HEK293 (cell line): ENCODE data around the gene LAMA1.
A peak's percentile ranks its signal among the peaks of the same experiment; 100 is the strongest.

Experiments
- CTCF ChIP-seq: fragments of 450-650 bp; formaldehyde crosslinking; IDR thresholded peaks from 2 replicates; pipeline ENCODE4 v1.5.1; 2016; ENCODE audit warnings: missing biosample characterization, missing genetic modification characterization
- ELK4 ChIP-seq: IDR thresholded peaks from 2 replicates; pipeline ENCODE4 v1.6.1; 2011; ENCODE audit warnings: mild to moderate bottlenecking, low read depth, low read length, borderline replicate concordance
- TSHZ1 ChIP-seq: fragments of 450-650 bp; formaldehyde crosslinking; IDR thresholded peaks from 2 replicates; pipeline ENCODE4 v1.5.1; 2016; ENCODE audit warnings: missing biosample characterization, missing genetic modification characterization, borderline replicate concordance
- YY1 ChIP-seq: fragments of 450-650 bp; formaldehyde crosslinking; IDR thresholded peaks from 2 replicates; pipeline ENCODE4 v1.5.1; 2018; ENCODE audit warnings: missing biosample characterization, missing genetic modification characterization
- ZBTB20 ChIP-seq: fragments of 450-650 bp; formaldehyde crosslinking; IDR thresholded peaks from 2 replicates; pipeline ENCODE4 v1.5.1; 2016; ENCODE audit warnings: missing biosample characterization, missing genetic modification characterization
- ZFP41 ChIP-seq: fragments of 450-650 bp; formaldehyde crosslinking; IDR thresholded peaks from 2 replicates; pipeline ENCODE4 v1.5.1; 2016; ENCODE audit warnings: missing biosample characterization, missing genetic modification characterization, borderline replicate concordance
- ZNF302 ChIP-seq: fragments of 450-650 bp; formaldehyde crosslinking; IDR thresholded peaks from 2 replicates; pipeline ENCODE4 v1.5.1; 2016; ENCODE audit warnings: missing biosample characterization, missing genetic modification characterization, low read depth
- ZNF549 ChIP-seq: fragments of 450-650 bp; IDR thresholded peaks from 2 replicates; pipeline ENCODE4 v1.5.1; 2018; ENCODE audit warnings: missing biosample characterization, missing genetic modification characterization, mild to moderate bottlenecking, inconsistent platforms, moderate library complexity
- TF ChIP-seq, protein P1 (sequence below): fragments of 450-650 bp; formaldehyde crosslinking; IDR thresholded peaks from 2 replicates; pipeline ENCODE4 v1.5.1; 2017; ENCODE audit warnings: missing biosample characterization, missing genetic modification characterization

GRCh38 chr18:7038330-7038851, 79.2 kb downstream of the LAMA1 start:
- TF ChIP-seq TSHZ1 (tag by site-specific recombination) (no peak), CTCF (tag by site-specific recombination) (peak; percentile 60; the same call in 1 of the 2 replicates), ZBTB20 (tag by site-specific recombination) (no peak), ZNF302 (tag by site-specific recombination) (no peak), ZNF549 (tag by site-specific recombination) (no peak), ELK4 (no peak), ZFP41 (tag by site-specific recombination) (no peak), YY1 (tag by site-specific recombination) (no peak)
- TF ChIP-seq, protein P1, sequence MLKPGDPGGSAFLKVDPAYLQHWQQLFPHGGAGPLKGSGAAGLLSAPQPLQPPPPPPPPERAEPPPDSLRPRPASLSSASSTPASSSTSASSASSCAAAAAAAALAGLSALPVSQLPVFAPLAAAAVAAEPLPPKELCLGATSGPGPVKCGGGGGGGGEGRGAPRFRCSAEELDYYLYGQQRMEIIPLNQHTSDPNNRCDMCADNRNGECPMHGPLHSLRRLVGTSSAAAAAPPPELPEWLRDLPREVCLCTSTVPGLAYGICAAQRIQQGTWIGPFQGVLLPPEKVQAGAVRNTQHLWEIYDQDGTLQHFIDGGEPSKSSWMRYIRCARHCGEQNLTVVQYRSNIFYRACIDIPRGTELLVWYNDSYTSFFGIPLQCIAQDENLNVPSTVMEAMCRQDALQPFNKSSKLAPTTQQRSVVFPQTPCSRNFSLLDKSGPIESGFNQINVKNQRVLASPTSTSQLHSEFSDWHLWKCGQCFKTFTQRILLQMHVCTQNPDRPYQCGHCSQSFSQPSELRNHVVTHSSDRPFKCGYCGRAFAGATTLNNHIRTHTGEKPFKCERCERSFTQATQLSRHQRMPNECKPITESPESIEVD (tag by site-specific recombination) = no peak
